Measurements from ENCODE around the gene SAMD9L. TPM values are rescaled to one million over a fixed set of nuclear protein-coding genes. Genes with fewer than 3 reads are reported as not detected.

Gene SAMD9L
- 15.8 and 16.4 TPM in 2 replicates for total RNA-seq

- peak within 1 kb of the TSS; percentile 95 for H3K4me3 Mint-ChIP-seq
- H3K27me3 Mint-ChIP-seq, result no peaks in the 10 kb centered on the region
- intact Hi-C loops (cut with micrococcal nuclease), result loop anchor here (1.0 kb wide), 1 partner anchor 30 kb away; no protein-coding TSS in a partner anchor
- peak within 1 kb of the TSS; percentile 94 for H3K27ac Mint-ChIP-seq
- H3K9me3 Mint-ChIP-seq, result peaks cover 5% of the 10 kb centered on the region
- peaks cover 23% of the 10 kb centered on the region for H3K36me3 Mint-ChIP-seq (ENCODE audit: low read depth)
- DNase-seq, result peak; percentile 71
- H3K4me1 Mint-ChIP-seq, result peaks cover 40% of the 10 kb centered on the region
Measured at GRCh38 chr7:93148144-93148543, at the start of gene SAMD9L. TSS of gene SAMD9L (minus strand) at chr7:93148385. CDS start at chr7:93135971, 12,414 bp downstream.

- no peaks in the 10 kb centered on the region for H3K4me1 Mint-ChIP-seq
- DNase-seq, result no peak
- intact Hi-C loops (cut with micrococcal nuclease), result no loop called here
- peaks cover 38% of the 10 kb centered on the region for H3K27me3 Mint-ChIP-seq
- H3K9me3 Mint-ChIP-seq, result no peaks in the 10 kb centered on the region
- no peak overlapping the region for H3K4me3 Mint-ChIP-seq
- H3K36me3 Mint-ChIP-seq (ENCODE audit: low read depth), result no peaks in the 10 kb centered on the region
- no peak overlapping the region for H3K27ac Mint-ChIP-seq
Measured at GRCh38 chr7:93196336-93196735, 48.2 kb upstream of the SAMD9L start.

GRCh38 chr7:93194386-93194785, 46.2 kb upstream of the SAMD9L start:
- no peak for DNase-seq
- no peak overlapping the region for H3K27ac Mint-ChIP-seq
- H3K4me3 Mint-ChIP-seq, result no peak overlapping the region
- H3K27me3 Mint-ChIP-seq, result peaks cover 40% of the 10 kb centered on the region
- H3K4me1 Mint-ChIP-seq, result no peaks in the 10 kb centered on the region
- H3K9me3 Mint-ChIP-seq, result no peaks in the 10 kb centered on the region
- no peaks in the 10 kb centered on the region for H3K36me3 Mint-ChIP-seq (ENCODE audit: low read depth)
- intact Hi-C loops (cut with micrococcal nuclease), result no loop called here

- Mint-ChIP-seq H3K27me3 (peaks cover 41% of the 10 kb centered on the region), H3K4me3 (no peak overlapping the region), H3K36me3 (ENCODE audit: low read depth) (no peaks in the 10 kb centered on the region), H3K9me3 (no peaks in the 10 kb centered on the region), H3K4me1 (no peaks in the 10 kb centered on the region), H3K27ac (no peak overlapping the region)
- intact Hi-C loops (cut with micrococcal nuclease), result no loop called here
- DNase-seq, result no peak
Measured at GRCh38 chr7:93188870-93189634, 40.9 kb upstream of the SAMD9L start.

GRCh38 chr7:93185303-93186027, 37.3 kb upstream of the SAMD9L start:
- no peak overlapping the region for H3K27ac Mint-ChIP-seq
- DNase-seq, result no peak

GRCh38 chr7:93179173-93179572, 31.0 kb upstream of the SAMD9L start:
- Mint-ChIP-seq H3K9me3 (peaks cover 3% of the 10 kb centered on the region), H3K27me3 (peaks cover 56% of the 10 kb centered on the region), H3K4me3 (no peak overlapping the region), H3K4me1 (no peaks in the 10 kb centered on the region), H3K36me3 (ENCODE audit: low read depth) (no peaks in the 10 kb centered on the region), H3K27ac (no peak overlapping the region)
- DNase-seq, result no peak
- intact Hi-C loops (cut with micrococcal nuclease), result no loop called here

More at GRCh38 chr7:93185303-93186027, 37.3 kb upstream of the SAMD9L start:
- Mint-ChIP-seq H3K9me3 (peaks cover 3% of the 10 kb centered on the region), H3K4me3 (no peak overlapping the region), H3K4me1 (no peaks in the 10 kb centered on the region), H3K36me3 (ENCODE audit: low read depth) (no peaks in the 10 kb centered on the region), H3K27me3 (peaks cover 47% of the 10 kb centered on the region)
- intact Hi-C loops (cut with micrococcal nuclease), result loop anchor here (2.0 kb wide), 1 partner anchor 67 kb away; no protein-coding TSS in a partner anchor

- Mint-ChIP-seq H3K27me3 (peaks cover 49% of the 10 kb centered on the region), H3K9me3 (peaks cover 6% of the 10 kb centered on the region), H3K36me3 (ENCODE audit: low read depth) (no peaks in the 10 kb centered on the region), H3K4me3 (no peak overlapping the region), H3K27ac (no peak overlapping the region), H3K4me1 (no peaks in the 10 kb centered on the region)
- DNase-seq, result no peak
- intact Hi-C loops (cut with micrococcal nuclease), result no loop called here
Measured at GRCh38 chr7:93178213-93178612, 30.0 kb upstream of the SAMD9L start.

- H3K4me3 Mint-ChIP-seq, result no peak overlapping the region
- intact Hi-C loops (cut with micrococcal nuclease), result no loop called here
- no peak for DNase-seq
- no peak overlapping the region for H3K27ac Mint-ChIP-seq
- peaks cover 13% of the 10 kb centered on the region for H3K9me3 Mint-ChIP-seq
- peaks cover 40% of the 10 kb centered on the region for H3K27me3 Mint-ChIP-seq
- no peaks in the 10 kb centered on the region for H3K4me1 Mint-ChIP-seq
- H3K36me3 Mint-ChIP-seq (ENCODE audit: low read depth), result no peaks in the 10 kb centered on the region
Measured at GRCh38 chr7:93176992-93177580, 28.9 kb upstream of the SAMD9L start.

GRCh38 chr7:93175219-93175618, 27.0 kb upstream of the SAMD9L start:
- no peaks in the 10 kb centered on the region for H3K4me1 Mint-ChIP-seq
- no peak for DNase-seq
- intact Hi-C loops (cut with micrococcal nuclease), result no loop called here
- peaks cover 29% of the 10 kb centered on the region for H3K27me3 Mint-ChIP-seq
- no peak overlapping the region for H3K27ac Mint-ChIP-seq
- peaks cover 22% of the 10 kb centered on the region for H3K9me3 Mint-ChIP-seq
- no peak overlapping the region for H3K4me3 Mint-ChIP-seq
- no peaks in the 10 kb centered on the region for H3K36me3 Mint-ChIP-seq (ENCODE audit: low read depth)

GRCh38 chr7:93172683-93173082, 24.5 kb upstream of the SAMD9L start:
- peaks cover 29% of the 10 kb centered on the region for H3K9me3 Mint-ChIP-seq
- H3K36me3 Mint-ChIP-seq (ENCODE audit: low read depth), result peaks cover under 1% of the 10 kb centered on the region
- no peak for DNase-seq
- H3K27ac Mint-ChIP-seq, result no peak overlapping the region
- peaks cover 18% of the 10 kb centered on the region for H3K27me3 Mint-ChIP-seq
- no peaks in the 10 kb centered on the region for H3K4me1 Mint-ChIP-seq
- H3K4me3 Mint-ChIP-seq, result no peak overlapping the region
- intact Hi-C loops (cut with micrococcal nuclease), result no loop called here

- H3K9me3 Mint-ChIP-seq, result peaks cover 37% of the 10 kb centered on the region
- H3K36me3 Mint-ChIP-seq (ENCODE audit: low read depth), result peaks cover 4% of the 10 kb centered on the region
- no peaks in the 10 kb centered on the region for H3K4me1 Mint-ChIP-seq
- no peak overlapping the region for H3K4me3 Mint-ChIP-seq
- DNase-seq, result peak; percentile 31
- no peak overlapping the region for H3K27ac Mint-ChIP-seq
- intact Hi-C loops (cut with micrococcal nuclease), result no loop called here
- H3K27me3 Mint-ChIP-seq, result peaks cover 13% of the 10 kb centered on the region
Measured at GRCh38 chr7:93171606-93172226, 23.5 kb upstream of the SAMD9L start.

- H3K4me1 Mint-ChIP-seq, result peaks cover 3% of the 10 kb centered on the region
- H3K27me3 Mint-ChIP-seq, result peaks cover 5% of the 10 kb centered on the region
- no peak overlapping the region for H3K27ac Mint-ChIP-seq
- DNase-seq, result no peak
- H3K9me3 Mint-ChIP-seq, result peaks cover 39% of the 10 kb centered on the region
- intact Hi-C loops (cut with micrococcal nuclease), result no loop called here
- no peak overlapping the region for H3K4me3 Mint-ChIP-seq
- peaks cover 4% of the 10 kb centered on the region for H3K36me3 Mint-ChIP-seq (ENCODE audit: low read depth)
Measured at GRCh38 chr7:93165447-93165846, 17.3 kb upstream of the SAMD9L start.

GRCh38 chr7:93164766-93165165, 16.6 kb upstream of the SAMD9L start:
- Mint-ChIP-seq H3K4me3 (no peak overlapping the region), H3K4me1 (peaks cover 3% of the 10 kb centered on the region), H3K27ac (no peak overlapping the region), H3K36me3 (ENCODE audit: low read depth) (peaks cover 4% of the 10 kb centered on the region), H3K9me3 (peaks cover 41% of the 10 kb centered on the region), H3K27me3 (peaks cover 5% of the 10 kb centered on the region)
- no peak for DNase-seq
- intact Hi-C loops (cut with micrococcal nuclease), result no loop called here
